Fibroblast of lung (primary cell): ENCODE results near the gene CPA1.

Experiments used
- CTCF ChIP-seq, 2 donors: IDR thresholded peaks in 1 of 2; conservative IDR thresholded peaks in 1 of 2; 1 replicate in 1 of 2; 2 replicates in 1 of 2; pipeline ENCODE4 v1.5.1; 2011 to 2012; ENCODE audit warnings: low read length in 2 of 2, control low read depth in 1 of 2, inconsistent platforms in 1 of 2, low read depth in 1 of 2, mild to moderate bottlenecking in 1 of 2
- EZH2 ChIP-seq: IDR thresholded peaks from 2 replicates; pipeline ENCODE4 v1.5.1; 2012; ENCODE audit warnings: low read length, control low read depth, mild to moderate bottlenecking; ENCODE audit errors: missing control alignments

- no peak for TF ChIP-seq CTCF (conservative IDR thresholded peaks at IDR 0.05 in 1 of 2, IDR thresholded peaks at IDR 0.05 in 1 of 2; ENCODE audit: low read depth in 1 of 2, low read length in 2 of 2)
- TF ChIP-seq EZH2, result no peak
These were observed 35.2 kb upstream of the CPA1 start for GRCh38 chr7:130345136-130345535.
